A673 (cell line): ENCODE data around the gene AADACL3.

Source experiments
- EZH2 ChIP-seq: fragments of 200-600 bp; sonication (generic); IDR thresholded peaks from 2 replicates; pipeline ENCODE4 v1.6.1; 2017; ENCODE audit warnings: borderline replicate concordance, low read depth, mild to moderate bottlenecking, mixed read lengths, antibody characterized with exemption, low read length; ENCODE audit not compliant: poor library complexity, severe bottlenecking
- TF ChIP-seq, protein P1 (sequence below): fragments of 300-800, 200-600 bp; sonication (generic); conservative IDR thresholded peaks from 2 replicates; pipeline ENCODE4 v1.5.1; 2017; ENCODE audit warnings: low read depth, mild to moderate bottlenecking, antibody characterized with exemption, low read length, moderate library complexity, mixed read lengths

DNA sequence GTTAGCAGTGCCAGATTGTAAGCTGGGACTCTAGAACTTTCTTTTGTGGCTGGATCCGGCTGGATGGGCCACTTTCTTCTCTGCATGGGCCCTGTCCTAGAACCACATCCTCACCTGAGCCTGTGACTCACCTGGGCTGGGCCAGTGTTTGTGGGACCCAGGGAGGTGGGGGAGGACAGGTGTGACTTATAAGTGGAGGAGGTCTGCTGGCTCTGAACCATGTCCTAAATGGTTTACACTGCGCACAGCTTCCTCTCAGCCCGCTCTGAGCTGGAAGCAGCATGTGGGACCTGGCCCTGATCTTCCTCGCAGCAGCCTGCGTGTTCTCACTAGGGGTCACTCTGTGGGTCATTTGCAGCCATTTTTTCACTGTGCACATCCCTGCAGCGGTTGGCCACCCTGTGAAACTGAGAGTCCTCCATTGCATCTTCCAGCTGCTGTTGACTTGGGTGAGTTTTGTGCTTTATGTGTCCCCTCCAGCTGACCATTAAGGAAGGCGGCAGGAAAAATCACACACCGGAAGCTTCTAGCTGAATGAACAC is at the start of gene AADACL3:
- TF ChIP-seq, protein P1, sequence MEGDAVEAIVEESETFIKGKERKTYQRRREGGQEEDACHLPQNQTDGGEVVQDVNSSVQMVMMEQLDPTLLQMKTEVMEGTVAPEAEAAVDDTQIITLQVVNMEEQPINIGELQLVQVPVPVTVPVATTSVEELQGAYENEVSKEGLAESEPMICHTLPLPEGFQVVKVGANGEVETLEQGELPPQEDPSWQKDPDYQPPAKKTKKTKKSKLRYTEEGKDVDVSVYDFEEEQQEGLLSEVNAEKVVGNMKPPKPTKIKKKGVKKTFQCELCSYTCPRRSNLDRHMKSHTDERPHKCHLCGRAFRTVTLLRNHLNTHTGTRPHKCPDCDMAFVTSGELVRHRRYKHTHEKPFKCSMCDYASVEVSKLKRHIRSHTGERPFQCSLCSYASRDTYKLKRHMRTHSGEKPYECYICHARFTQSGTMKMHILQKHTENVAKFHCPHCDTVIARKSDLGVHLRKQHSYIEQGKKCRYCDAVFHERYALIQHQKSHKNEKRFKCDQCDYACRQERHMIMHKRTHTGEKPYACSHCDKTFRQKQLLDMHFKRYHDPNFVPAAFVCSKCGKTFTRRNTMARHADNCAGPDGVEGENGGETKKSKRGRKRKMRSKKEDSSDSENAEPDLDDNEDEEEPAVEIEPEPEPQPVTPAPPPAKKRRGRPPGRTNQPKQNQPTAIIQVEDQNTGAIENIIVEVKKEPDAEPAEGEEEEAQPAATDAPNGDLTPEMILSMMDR = no peak
- TF ChIP-seq EZH2 = no peak
